Measurements from ENCODE around the gene DYNLT2.
"Not testable (repeated sequence)": the region's sequence is repeated elsewhere in the genome, so short reads cannot be mapped to it uniquely, and the experiment has no call there.

The DYNLT2 gene

GRCh38 chr6:169776379-169776778, 25.0 kb upstream of the DYNLT2 start:
- TF ChIP-seq CTCF (IDR thresholded peaks at IDR 0.05; ENCODE audit: low read depth, low read length): no peak
- DNase-seq (ENCODE audit: extremely low read depth, low read depth): no peak

GRCh38 chr6:169775321-169775720, 23.9 kb upstream of the DYNLT2 start:
- no peak for DNase-seq (ENCODE audit: extremely low read depth, low read depth)
- no peak for TF ChIP-seq CTCF (IDR thresholded peaks at IDR 0.05; ENCODE audit: low read depth, low read length)

GRCh38 chr6:169774347-169774746, 23.0 kb upstream of the DYNLT2 start:
- DNase-seq (ENCODE audit: extremely low read depth, low read depth): no peak

GRCh38 chr6:169766921-169767736, 15.8 kb upstream of the DYNLT2 start:
- no peak for TF ChIP-seq CTCF (IDR thresholded peaks at IDR 0.05; ENCODE audit: low read depth, low read length)
- DNase-seq (ENCODE audit: extremely low read depth, low read depth): no peak

More at GRCh38 chr6:169774347-169774746, 23.0 kb upstream of the DYNLT2 start:
- no peak for TF ChIP-seq CTCF (IDR thresholded peaks at IDR 0.05; ENCODE audit: low read depth, low read length)

GRCh38 chr6:169766232-169766631, 14.9 kb upstream of the DYNLT2 start:
- no peak for DNase-seq (ENCODE audit: extremely low read depth, low read depth)
- TF ChIP-seq CTCF (IDR thresholded peaks at IDR 0.05; ENCODE audit: low read depth, low read length): no peak

GRCh38 chr6:169765789-169766188, 14.4 kb upstream of the DYNLT2 start:
- not testable (repeated sequence) for DNase-seq (ENCODE audit: extremely low read depth, low read depth)

GRCh38 chr6:169763881-169764280, 12.5 kb upstream of the DYNLT2 start:
- no peak for DNase-seq (ENCODE audit: extremely low read depth, low read depth)
- no peak for TF ChIP-seq CTCF (IDR thresholded peaks at IDR 0.05; ENCODE audit: low read depth, low read length)

- TF ChIP-seq CTCF (IDR thresholded peaks at IDR 0.05; ENCODE audit: low read depth, low read length): no peak
- DNase-seq (ENCODE audit: extremely low read depth, low read depth): no peak
Observed at GRCh38 chr6:169763308-169763707, 11.9 kb upstream of the DYNLT2 start.
